ENCODE results near the gene FRMD4A. TPM values are rescaled to one million over a fixed set of nuclear protein-coding genes. Genes with fewer than 3 reads are reported as not detected.
"Not testable (repeated sequence)": the region's sequence is repeated elsewhere in the genome, so short reads cannot be mapped to it uniquely, and the experiment has no call there.

FRMD4A gene
- total RNA-seq, 1 donor from 2014 or later = 23.0 TPM

DNA sequence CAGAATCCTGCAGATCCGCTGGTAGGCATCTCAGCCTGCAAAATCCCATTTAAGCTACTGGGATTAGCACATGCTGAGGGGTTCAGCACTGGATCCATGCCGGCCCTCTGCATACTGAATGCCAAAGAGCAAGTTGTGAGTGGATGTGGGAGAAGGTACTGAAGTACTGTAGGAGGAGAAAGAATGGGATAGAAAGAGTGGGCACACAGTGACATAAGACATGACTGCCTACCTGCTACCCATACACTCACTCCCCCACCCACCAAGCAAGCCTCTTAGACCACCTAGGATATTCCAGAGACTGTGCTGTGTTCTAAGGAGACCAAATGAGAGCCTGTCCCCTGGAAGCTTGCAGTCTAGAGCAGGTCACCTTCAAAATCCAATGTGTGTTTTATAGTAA, 215.9 kb downstream of the FRMD4A start:
- DNase-seq (ENCODE audit: low read depth) = no peak

DNA sequence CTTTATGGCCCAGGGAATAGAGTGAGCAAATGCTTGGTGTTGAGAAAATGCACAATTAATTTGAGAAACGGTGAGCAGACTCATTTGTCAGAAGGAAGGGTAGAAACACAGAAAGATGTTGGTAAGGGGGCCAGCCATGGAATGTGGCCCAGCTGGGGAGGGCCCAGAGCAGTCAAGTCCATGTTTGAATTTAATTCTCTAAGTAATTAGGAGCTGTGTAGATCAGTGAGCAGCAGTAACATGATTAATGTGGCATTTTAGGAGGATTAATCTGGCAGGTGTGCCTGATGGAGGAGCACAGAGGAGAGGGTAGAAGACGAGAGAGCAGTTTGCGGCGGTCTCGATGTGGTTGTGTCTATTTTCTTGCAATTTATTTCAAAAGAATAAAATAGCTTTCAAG, 218.7 kb downstream of the FRMD4A start:
- DNase-seq (ENCODE audit: low read depth) = no peak

GRCh38 chr10:14111208-14111607, 219.5 kb downstream of the FRMD4A start:
- no peak for DNase-seq (ENCODE audit: low read depth)

GRCh38 chr10:14106828-14107227, 223.9 kb downstream of the FRMD4A start:
- no peak for DNase-seq (ENCODE audit: low read depth)

DNA sequence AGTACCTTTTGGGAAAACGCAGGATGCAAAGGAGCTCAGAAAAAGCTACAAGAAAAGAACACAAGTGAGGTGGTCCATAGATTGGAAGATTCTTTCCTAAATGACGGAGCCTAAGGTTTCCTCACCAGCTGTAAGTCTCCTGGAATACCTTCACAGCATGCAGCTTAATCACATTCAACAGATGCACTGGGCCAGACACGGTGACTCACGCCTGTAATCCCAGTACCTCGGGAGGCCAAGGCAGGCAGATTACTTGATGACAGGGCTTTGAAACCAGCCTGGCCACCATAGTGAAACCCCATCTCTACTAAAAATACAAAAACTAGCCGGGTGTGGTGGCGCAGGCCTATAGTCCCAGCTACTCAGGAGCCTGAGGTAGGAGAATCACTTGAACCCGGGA, 228.7 kb downstream of the FRMD4A start:
- DNase-seq (ENCODE audit: low read depth) = peak; percentile 24

GRCh38 chr10:14099885-14100284, 230.8 kb downstream of the FRMD4A start:
- no peak for DNase-seq (ENCODE audit: low read depth)

DNA sequence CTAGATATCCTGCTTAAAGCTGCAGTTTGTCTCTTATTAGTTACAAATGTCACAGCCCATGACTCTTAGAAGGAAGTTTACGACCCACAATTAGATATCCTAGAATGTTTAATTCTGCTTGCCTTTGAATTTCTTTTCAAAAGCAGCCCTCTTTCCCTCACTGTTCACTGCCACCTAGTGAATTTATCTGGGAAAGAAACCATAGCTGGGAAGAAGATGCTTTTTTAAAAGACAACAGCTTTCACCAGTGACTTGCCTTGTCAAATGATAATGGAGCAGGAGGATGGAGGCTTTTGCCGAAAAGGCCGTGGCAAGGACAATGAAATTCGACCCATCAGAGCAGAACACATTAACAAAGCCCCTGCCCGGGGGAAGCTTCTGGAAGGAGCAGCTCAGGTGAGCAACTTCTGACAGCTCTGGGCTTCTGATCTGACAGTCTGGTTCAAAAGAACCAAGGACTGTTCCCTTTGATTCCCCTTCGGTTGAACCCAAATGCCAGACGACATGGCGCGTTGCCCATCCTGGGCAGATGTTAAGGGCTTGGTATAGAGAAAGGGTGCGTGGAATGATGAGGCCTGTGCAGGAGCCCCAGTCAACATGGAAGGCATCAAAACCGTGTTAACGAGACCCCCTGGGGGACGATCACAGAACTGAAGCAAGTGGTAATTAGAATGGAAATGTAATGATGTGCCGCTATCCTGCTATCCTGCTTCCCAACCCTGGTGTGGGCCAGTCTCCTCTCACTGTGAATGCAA, 236.8 kb downstream of the FRMD4A start:
- peak; percentile 58 for DNase-seq (ENCODE audit: low read depth)

GRCh38 chr10:14092799-14093198, 237.9 kb downstream of the FRMD4A start:
- no peak for DNase-seq (ENCODE audit: low read depth)

DNA sequence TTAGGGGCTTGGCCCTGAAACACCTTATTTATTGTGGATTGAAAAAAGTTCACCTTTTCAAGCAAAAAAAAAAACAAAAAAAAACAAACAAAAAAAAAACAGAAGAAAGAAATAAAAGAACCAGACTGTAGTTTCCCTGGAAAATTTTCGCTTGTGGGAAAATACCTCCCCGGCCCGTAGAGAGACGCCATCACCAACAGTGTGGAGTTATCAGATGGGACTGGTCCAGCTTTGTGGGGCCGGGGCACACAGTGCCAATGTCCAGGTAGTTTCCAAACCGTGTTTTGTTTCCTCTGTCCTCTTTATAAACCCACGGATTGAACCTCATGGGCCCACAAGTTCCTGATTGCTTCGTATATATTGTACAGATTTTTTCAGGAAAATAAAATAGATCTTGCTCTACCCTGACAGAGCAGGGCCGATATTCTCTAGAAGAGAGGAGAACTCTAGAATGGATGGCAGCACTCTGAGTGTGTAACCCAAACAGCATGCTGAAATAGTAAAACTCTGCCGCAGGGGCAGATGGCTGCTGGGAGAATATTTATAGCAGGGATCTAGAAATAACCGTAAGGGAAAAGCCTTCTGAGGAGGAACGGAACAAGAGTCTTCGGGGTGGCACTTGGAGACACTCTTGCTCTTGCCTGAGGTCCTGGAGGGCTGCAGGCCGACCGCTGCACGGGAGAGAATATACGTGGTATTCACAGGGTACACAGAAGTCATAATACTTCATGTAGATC, 241.0 kb downstream of the FRMD4A start:
- DNase-seq (ENCODE audit: low read depth) = no peak

DNA sequence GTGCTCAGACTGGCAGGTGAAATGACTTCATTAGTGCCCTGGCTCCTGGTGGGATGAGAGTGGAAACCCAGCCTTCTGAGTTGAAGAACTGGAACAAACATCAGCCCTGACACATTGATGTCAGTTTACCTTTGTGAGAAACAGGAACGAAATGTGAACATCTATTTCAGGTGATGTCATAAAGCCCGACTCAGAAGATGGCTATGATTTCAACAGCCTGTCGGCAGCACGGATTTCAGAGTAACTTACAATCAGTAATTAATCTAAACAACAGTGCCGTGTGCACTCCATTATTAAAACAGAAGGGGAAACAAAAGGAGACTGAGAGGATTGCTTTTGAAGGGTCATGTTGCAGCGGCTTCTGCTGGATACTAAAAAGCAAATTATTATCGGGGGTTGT, 243.2 kb downstream of the FRMD4A start:
- no peak for DNase-seq (ENCODE audit: low read depth)

GRCh38 chr10:14086596-14086995, 244.1 kb downstream of the FRMD4A start:
- no peak for DNase-seq (ENCODE audit: low read depth)

DNA sequence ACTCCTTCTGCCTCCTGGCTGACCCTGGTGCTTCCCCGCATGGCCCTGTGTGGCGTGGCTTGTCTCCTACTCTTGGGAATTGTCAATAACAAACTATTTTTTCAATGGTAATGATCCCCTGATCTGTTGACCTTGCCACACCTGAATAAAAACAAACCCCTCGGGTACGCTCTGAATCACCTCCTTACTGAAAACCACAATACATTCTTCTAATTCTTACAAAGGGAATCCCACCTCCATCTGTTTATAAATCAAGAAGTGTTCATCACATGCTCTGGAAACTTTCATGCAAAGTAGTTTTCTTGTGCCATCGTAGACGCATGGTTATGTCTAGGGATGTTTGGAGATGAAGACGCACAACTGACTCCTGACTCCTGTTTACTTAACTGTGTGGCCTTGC, 245.8 kb downstream of the FRMD4A start:
- no peak for DNase-seq (ENCODE audit: low read depth)

DNA sequence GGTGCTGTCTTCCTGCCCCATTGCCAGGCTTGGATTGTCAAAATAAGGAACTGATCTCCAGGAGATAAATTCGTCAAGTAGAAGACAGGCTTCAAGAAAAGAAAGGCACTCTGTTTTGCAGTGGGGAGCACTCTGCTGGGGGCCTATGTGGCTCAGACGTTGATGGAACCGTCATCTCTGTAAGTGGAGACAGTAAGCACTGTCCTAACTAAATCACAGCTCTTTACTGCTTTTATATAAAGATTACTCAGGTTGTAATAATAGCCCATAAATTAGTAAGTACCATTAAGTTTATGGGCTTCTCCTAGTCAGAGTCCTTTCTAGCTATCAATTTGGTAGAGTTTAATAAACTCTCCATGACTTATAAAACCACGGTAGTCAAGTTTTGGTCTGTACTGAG, 249.9 kb downstream of the FRMD4A start:
- DNase-seq (ENCODE audit: low read depth) = no peak

GRCh38 chr10:14077430-14077829, 253.3 kb downstream of the FRMD4A start:
- DNase-seq (ENCODE audit: low read depth) = no peak

- DNase-seq (ENCODE audit: low read depth) = peak; percentile 99
Measured at GRCh38 chr10:14074062-14074884, 256.5 kb downstream of the FRMD4A start.

DNA sequence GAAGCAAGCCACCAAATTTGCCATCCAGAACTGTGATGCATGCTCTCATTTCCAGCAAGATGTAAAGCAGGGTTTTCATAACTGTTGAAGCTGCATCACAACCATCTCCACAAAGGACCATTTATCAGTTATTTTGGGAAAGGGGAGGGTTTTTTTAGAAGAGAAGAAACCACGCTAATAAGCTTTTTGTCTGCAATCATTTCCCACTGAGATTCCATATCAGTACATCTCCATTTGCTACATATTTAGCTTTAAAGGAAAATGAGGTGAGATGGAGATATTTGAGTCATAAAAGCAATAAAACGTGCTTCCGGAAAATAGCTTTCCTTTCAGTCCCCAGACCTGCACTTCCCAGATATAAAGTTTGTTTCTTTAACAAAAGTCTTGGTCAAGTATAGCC, 258.2 kb downstream of the FRMD4A start:
- DNase-seq (ENCODE audit: low read depth) = no peak

DNA sequence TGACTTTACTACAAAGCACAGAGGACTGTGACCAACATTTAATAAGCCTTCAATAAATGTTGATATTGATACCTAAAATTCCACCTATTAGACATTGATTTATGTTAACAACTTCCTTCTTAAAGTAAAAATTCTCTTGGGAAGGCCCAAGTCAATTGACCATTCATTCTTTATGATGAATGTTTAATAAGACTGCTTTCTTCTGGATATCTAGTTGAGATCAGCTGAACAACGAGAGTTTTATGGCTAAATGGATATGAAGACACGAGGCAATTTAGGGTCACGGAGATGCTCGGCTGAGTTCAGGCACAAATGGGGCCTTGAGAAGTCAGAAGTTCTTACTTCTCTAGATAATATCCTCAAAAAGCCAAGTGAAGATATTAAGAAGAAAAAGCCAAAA, 258.8 kb downstream of the FRMD4A start:
- no peak for DNase-seq (ENCODE audit: low read depth)

GRCh38 chr10:14068601-14069250, 262.0 kb downstream of the FRMD4A start:
- no peak for DNase-seq (ENCODE audit: low read depth)

GRCh38 chr10:14067638-14068037, 263.1 kb downstream of the FRMD4A start:
- DNase-seq (ENCODE audit: low read depth) = not testable (repeated sequence)

DNA sequence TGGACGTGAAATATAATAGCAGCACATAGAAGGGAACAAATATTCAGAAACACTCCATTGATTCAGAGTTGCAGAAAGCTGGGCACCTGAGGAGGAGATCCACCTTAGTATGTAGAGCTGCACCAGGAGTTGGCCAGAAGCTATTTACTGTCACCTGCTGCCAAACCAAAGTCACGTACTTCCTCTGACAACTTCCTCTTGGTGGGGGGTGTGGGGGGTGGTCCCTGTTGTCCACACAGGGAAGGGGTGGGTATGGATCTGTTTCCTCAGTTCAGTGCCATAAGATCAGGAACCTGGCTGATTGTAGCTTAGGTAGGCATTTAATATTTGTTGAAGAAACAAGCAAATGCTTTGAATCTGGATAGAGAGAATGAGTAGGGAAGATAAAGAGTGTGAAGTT, 264.6 kb downstream of the FRMD4A start:
- no peak for DNase-seq (ENCODE audit: low read depth)

GRCh38 chr10:14063531-14064285, 267.0 kb downstream of the FRMD4A start:
- DNase-seq (ENCODE audit: low read depth) = peak; percentile 76
